DOHH2 (cell line): ENCODE measurements around the gene AFF4.

Experiments used
- H3F3A ChIP-seq: fragments of 200-600 bp; sonication (generic), shearing (Covaris generic); 2 replicates; pipeline ENCODE4 v1.6.0; 2016; ENCODE audit warnings: antibody characterized with exemption, mild to moderate bottlenecking; ENCODE audit not compliant: control insufficient read depth, insufficient read depth
- H3K27ac ChIP-seq: fragments of 200-600 bp; sonication (generic); 2 replicates; pipeline ENCODE4 v1.5.1; 2014; ENCODE audit warnings: low read depth, mild to moderate bottlenecking, low read length, moderate library complexity
- H3K27me3 ChIP-seq: fragments of 200-600 bp; sonication (generic); 2 replicates; pipeline ENCODE4 v1.6.1; 2014; ENCODE audit warnings: mild to moderate bottlenecking, low read length, mixed read lengths; ENCODE audit not compliant: control insufficient read depth
- H3K36me3 ChIP-seq: fragments of 200-600 bp; sonication (generic); 2 replicates; pipeline ENCODE4 v1.6.1; 2014; ENCODE audit warnings: mild to moderate bottlenecking, low read length, moderate library complexity, mixed read lengths; ENCODE audit not compliant: control insufficient read depth
- H3K4me1 ChIP-seq: fragments of 200-600 bp; sonication (generic); 2 replicates; pipeline ENCODE4 v1.6.1; 2014; ENCODE audit warnings: mild to moderate bottlenecking, low read length, mixed read lengths; ENCODE audit not compliant: control insufficient read depth
- H3K4me2 ChIP-seq: fragments of 200-600 bp; sonication (generic); 2 replicates; pipeline ENCODE4 v1.6.0; 2014; ENCODE audit warnings: mild to moderate bottlenecking, low read length, moderate library complexity
- H3K4me3 ChIP-seq: fragments of 200-600 bp; sonication (generic); 2 replicates; pipeline ENCODE4 v1.5.1; 2014; ENCODE audit warnings: mild to moderate bottlenecking, low read length, mixed read lengths
- H3K79me2 ChIP-seq: fragments of 200-600 bp; sonication (generic); 2 replicates; pipeline ENCODE4 v1.6.1; 2014; ENCODE audit warnings: mild to moderate bottlenecking, low read length, mixed read lengths; ENCODE audit not compliant: control insufficient read depth
- H3K9me2 ChIP-seq: fragments of 200-600 bp; sonication (generic); replicated peaks from 2 replicates; pipeline ENCODE4 v1.6.1; 2014; ENCODE audit warnings: mild to moderate bottlenecking, low read length, mixed read lengths; ENCODE audit not compliant: control insufficient read depth
- H3K9me3 ChIP-seq: fragments of 200-600 bp; sonication (generic); 2 replicates; pipeline ENCODE4 v1.6.1; 2014; ENCODE audit warnings: antibody characterized with exemption, low read length, mixed read lengths; ENCODE audit not compliant: control insufficient read depth, insufficient read depth
- H4K20me1 ChIP-seq: fragments of 200-600 bp; sonication (generic); 2 replicates; pipeline ENCODE4 v1.6.0; 2014; ENCODE audit warnings: low read depth, mild to moderate bottlenecking, antibody characterized with exemption, low read length, moderate library complexity; ENCODE audit not compliant: control insufficient read depth, insufficient read depth
- CTCF ChIP-seq: fragments of 200-600 bp; sonication (generic); IDR thresholded peaks from one replicate; pipeline ENCODE4 v1.5.1; 2014; ENCODE audit warnings: antibody characterized with exemption, mild to moderate bottlenecking, low read depth, low read length; ENCODE audit not compliant: poor library complexity, severe bottlenecking
- EZH2phosphoT487 ChIP-seq: fragments of 200-600 bp; sonication (generic); IDR thresholded peaks from 2 replicates; pipeline ENCODE4 v1.6.1; 2017; ENCODE audit warnings: borderline replicate concordance, mild to moderate bottlenecking, antibody characterized with exemption, low read length, moderate library complexity, mixed read lengths

AFF4 gene

DNA sequence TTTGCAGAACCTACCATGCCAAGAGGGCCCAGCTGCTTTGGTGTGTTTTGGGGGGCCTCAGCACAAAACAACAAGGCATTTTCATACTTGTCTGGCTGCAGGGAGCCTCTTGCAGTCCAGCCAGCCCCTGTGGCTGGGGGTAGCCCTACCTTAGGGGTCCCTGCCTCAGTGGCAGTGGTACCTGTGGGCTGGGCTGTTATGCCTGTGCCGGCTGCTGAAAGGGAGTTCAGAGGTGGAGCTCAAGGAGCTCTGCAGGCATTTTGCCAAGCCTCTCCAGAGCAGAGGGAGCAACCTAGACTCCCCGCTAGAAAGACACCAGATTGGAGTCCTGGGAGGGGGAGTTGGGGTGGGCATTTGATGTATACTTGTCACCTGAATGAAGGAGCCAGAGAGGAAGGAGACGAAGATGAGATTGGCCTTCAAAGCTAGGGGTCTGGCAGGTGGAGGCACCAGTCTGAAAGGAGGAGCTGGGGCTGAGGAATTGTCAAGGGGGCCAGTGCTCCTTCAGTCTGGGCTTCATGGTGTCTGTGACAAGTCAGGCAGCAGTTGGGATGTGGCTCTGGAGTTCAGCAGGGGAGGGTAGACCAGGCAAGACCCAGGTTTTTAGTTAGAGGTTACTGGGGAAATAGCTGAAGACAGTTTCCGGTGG is 134.5 kb downstream of the AFF4 start:
- Histone ChIP-seq H3K36me3 (no peaks in the 10 kb centered on the region), H3K79me2 (no peaks in the 10 kb centered on the region), H3K9me2 (no peaks in the 10 kb centered on the region), H3F3A (no peaks in the 10 kb centered on the region), H4K20me1 (no peaks in the 10 kb centered on the region), H3K27ac (no peak overlapping the region), H3K9me3 (no peaks in the 10 kb centered on the region), H3K27me3 (peaks cover 71% of the 10 kb centered on the region), H3K4me3 (no peak overlapping the region), H3K4me2 (no peak overlapping the region), H3K4me1 (peaks cover 4% of the 10 kb centered on the region)
- no peak for TF ChIP-seq CTCF
- TF ChIP-seq EZH2phosphoT487: no peak

DNA sequence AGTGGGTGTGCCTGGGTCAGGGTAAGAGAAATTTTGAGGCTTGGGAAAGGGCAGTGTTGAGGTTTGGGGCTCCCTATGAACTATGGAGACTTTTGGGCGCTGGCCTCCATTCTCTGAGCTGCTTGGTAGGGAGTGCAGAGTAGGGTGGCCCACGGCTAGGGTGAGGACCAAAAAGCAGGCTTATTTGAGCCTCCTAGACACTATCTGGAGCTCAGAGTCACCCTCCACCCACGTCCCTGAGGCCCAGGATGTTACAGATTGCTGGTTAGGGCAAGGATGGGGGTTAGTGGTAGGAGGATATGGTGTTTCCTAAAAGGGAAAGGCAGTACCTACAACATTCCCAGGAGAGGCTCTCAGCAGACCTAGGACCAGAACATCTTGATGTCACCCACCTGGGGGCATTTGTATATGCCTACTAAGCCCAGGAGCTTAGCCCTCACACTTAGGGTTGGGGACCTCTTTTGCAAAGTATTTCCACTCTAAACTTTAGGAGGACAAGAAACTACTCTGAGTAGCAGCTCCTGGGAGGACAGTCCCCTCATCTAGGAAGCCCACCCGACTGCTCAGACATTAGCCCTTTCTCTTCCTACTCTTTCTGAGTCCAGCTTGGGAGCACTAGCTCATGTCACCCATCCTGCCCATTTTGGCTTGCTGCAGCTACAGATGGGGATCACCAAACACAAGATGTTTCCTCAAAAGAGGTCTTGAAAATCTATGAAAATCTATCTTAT is 135.3 kb downstream of the AFF4 start:
- H3K4me2 ChIP-seq: no peak overlapping the region
- TF ChIP-seq CTCF: no peak
- TF ChIP-seq EZH2phosphoT487: no peak
- peaks cover 80% of the 10 kb centered on the region for H3K27me3 ChIP-seq
- no peaks in the 10 kb centered on the region for H3K9me2 ChIP-seq
- no peaks in the 10 kb centered on the region for H3K79me2 ChIP-seq
- H3K27ac ChIP-seq: no peak overlapping the region
- peaks cover 4% of the 10 kb centered on the region for H3K4me1 ChIP-seq
- H3K36me3 ChIP-seq: no peaks in the 10 kb centered on the region
- no peaks in the 10 kb centered on the region for H4K20me1 ChIP-seq
- no peak overlapping the region for H3K4me3 ChIP-seq
- H3K9me3 ChIP-seq: no peaks in the 10 kb centered on the region
- no peaks in the 10 kb centered on the region for H3F3A ChIP-seq

DNA sequence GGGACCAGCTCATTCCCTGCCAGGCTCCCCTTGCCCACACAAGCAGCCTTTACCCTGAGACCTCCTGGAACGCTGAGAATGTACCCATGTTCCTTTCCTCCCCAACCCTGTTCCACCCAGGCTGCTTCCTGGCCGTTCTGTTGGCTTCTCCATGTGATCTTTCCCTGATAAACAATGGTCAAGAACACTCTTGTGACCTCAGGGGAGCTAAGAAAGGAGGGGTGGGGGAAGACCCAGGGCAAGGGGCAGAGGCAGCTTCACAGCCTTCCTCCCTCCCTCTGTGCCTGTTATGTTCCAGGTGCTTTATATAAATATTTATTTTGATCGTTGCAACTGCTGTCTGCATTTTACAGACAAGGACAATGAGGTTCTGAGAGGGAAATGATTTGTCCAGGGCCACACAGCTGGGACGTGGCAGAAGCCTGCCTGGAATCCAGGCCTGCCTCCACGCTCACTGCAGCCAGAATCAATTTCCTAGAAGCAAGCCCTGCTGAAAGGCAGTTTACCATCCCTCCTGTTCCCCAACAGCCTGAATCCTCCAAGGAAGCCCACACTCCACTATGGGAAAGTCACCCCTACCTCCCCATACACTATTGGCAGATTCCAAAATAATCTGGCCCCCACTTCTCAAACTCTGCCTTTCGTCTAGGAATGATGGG is 136.9 kb downstream of the AFF4 start:
- no peaks in the 10 kb centered on the region for H3K36me3 ChIP-seq
- no peaks in the 10 kb centered on the region for H3K9me3 ChIP-seq
- no peaks in the 10 kb centered on the region for H3K79me2 ChIP-seq
- H3F3A ChIP-seq: no peaks in the 10 kb centered on the region
- TF ChIP-seq CTCF (no peak), EZH2phosphoT487 (no peak)
- no peak overlapping the region for H3K4me2 ChIP-seq
- peaks cover 4% of the 10 kb centered on the region for H3K4me1 ChIP-seq
- H3K4me3 ChIP-seq: no peak overlapping the region
- no peak overlapping the region for H3K27ac ChIP-seq
- peaks cover 81% of the 10 kb centered on the region for H3K27me3 ChIP-seq
- H4K20me1 ChIP-seq: no peaks in the 10 kb centered on the region
- no peaks in the 10 kb centered on the region for H3K9me2 ChIP-seq
